K562 (cell line): Measurements from ENCODE around the gene EFNA2. TPM values are rescaled to one million over a fixed set of nuclear protein-coding genes. Genes with fewer than 3 reads are reported as not detected.

Source experiments
- CTBP1 ChIP-seq: fragments of 450-650 bp; IDR thresholded peaks from 2 replicates; pipeline ENCODE4 v1.6.1; 2016; ENCODE audit warnings: borderline replicate concordance
- CTCF ChIP-seq, 3 experiments: IDR thresholded peaks in 2 of 3; conservative IDR thresholded peaks in 1 of 3; 2 replicates each; pipeline ENCODE4 v1.5.1; 2011 to 2012; ENCODE audit warnings: low read length in 3 of 3, mild to moderate bottlenecking in 3 of 3, control low read depth in 2 of 3, improper control_type of control experiment in 1 of 3, inconsistent platforms in 1 of 3, low read depth in 1 of 3, mixed read lengths in 1 of 3, moderate library complexity in 1 of 3; ENCODE audit not compliant: insufficient read depth in 2 of 3
- CXXC5 ChIP-seq: fragments of 250-450 bp; sonication (Bioruptor Pico); IDR thresholded peaks from 2 replicates; pipeline ENCODE4 v1.8.0; 2022; ENCODE audit warnings: inconsistent platforms, mild to moderate bottlenecking, moderate library complexity
- EGR1 ChIP-seq: fragments of 450-650 bp; conservative IDR thresholded peaks from 2 replicates; pipeline ENCODE4 v1.6.1; 2017; ENCODE audit warnings: mild to moderate bottlenecking
- MAZ ChIP-seq, 2 experiments: fragments of 450-650 bp in 1 of 2; sonication (generic) in 1 of 2; formaldehyde crosslinking; IDR thresholded peaks in 1 of 2; conservative IDR thresholded peaks in 1 of 2; 2 replicates each; pipeline versions ENCODE4 v1.4.0 to v1.5.0; 2020; ENCODE audit warnings: mild to moderate bottlenecking in 1 of 2, missing genetic modification reagents in 1 of 2
- NKRF ChIP-seq: fragments of 450-650 bp; IDR thresholded peaks from 2 replicates; pipeline ENCODE4 v1.6.1; 2016; ENCODE audit warnings: borderline replicate concordance
- NRF1 ChIP-seq, 2 experiments: fragments of 450-650 bp; IDR thresholded peaks in 1 of 2; conservative IDR thresholded peaks in 1 of 2; 2 replicates each; pipeline ENCODE4 v1.6.1; 2014; ENCODE audit warnings: mild to moderate bottlenecking in 2 of 2
- POLR2AphosphoS2 ChIP-seq: IDR thresholded peaks from 2 replicates; pipeline ENCODE4 v1.6.1; 2012; ENCODE audit warnings: low read length, improper control_type of control experiment
- SAP30 ChIP-seq: fragments of 200-600 bp; sonication (generic); IDR thresholded peaks from 2 replicates; pipeline ENCODE4 v1.6.1; 2012; ENCODE audit warnings: borderline replicate concordance, low read depth, mild to moderate bottlenecking, moderate library complexity, low read length, control low read depth, inconsistent platforms; ENCODE audit not compliant: insufficient read depth, poor library complexity, severe bottlenecking
- SMAD3 ChIP-seq: fragments of 450-650 bp; formaldehyde crosslinking; conservative IDR thresholded peaks from 2 replicates; pipeline ENCODE4 v1.4.0; 2020; ENCODE audit warnings: mild to moderate bottlenecking
- SMAD4 ChIP-seq: fragments of 250-450 bp; sonication (Bioruptor Pico); conservative IDR thresholded peaks from 2 replicates; pipeline ENCODE4 v1.8.0; 2021; ENCODE audit warnings: inconsistent platforms, mild to moderate bottlenecking, moderate library complexity
- TGIF2 ChIP-seq: sonication (generic); formaldehyde crosslinking; IDR thresholded peaks from 2 replicates; pipeline ENCODE4 v1.8.1; 2022; ENCODE audit warnings: mild to moderate bottlenecking, missing genetic modification reagents, moderate library complexity
- ZNF395 ChIP-seq: fragments of 200-800 bp; sonication (Bioruptor generic); IDR thresholded peaks from 2 replicates; pipeline ENCODE4 v1.6.1; 2017; ENCODE audit warnings: missing genetic modification characterization, missing compliant biosample characterization
- ZNF589 ChIP-seq: fragments of 200-800 bp; sonication (Bioruptor generic); IDR thresholded peaks from 2 replicates; pipeline ENCODE4 v1.6.1; 2016; ENCODE audit warnings: low read depth, missing genetic modification characterization, missing compliant biosample characterization
- polyA plus RNA-seq, 8 experiments: library from polyadenylated mRNA; depleted of rRNA in 4 of 8; stranded (reverse) in 5 of 8; unstranded in 3 of 8; fragments of >200 nt; fragmentation: Nextera tagmentation in 2 of 8; fragmentation: Illumina TruSeq in 1 of 8; extraction: Ambion mirVana in 2 of 8; extraction: Trizol in 1 of 8; gene quantifications; 2 replicates each; pipeline versions ENCODE4 v1.2.1 to v1.2.3, GENCODE V29; 2011 to 2014; ENCODE audit warnings: inconsistent platforms in 1 of 8, missing spikeins in 1 of 8
- total RNA-seq, 7 experiments: library from RNA; depleted of rRNA in 6 of 7; stranded (reverse); fragments of >200 nt in 6 of 7; fragmentation: Illumina TruSeq in 2 of 7; extraction: Trizol in 2 of 7; gene quantifications; 2 replicates each; pipeline versions ENCODE4 v1.2.1 to v1.2.3, GENCODE V29; 2011 to 2021; ENCODE audit warnings: low replicate concordance in 1 of 7
- TF ChIP-seq, protein P1 (sequence below), 2 experiments: IDR thresholded peaks; 2 replicates each; pipeline ENCODE4 v1.6.1; 2011; ENCODE audit warnings: borderline replicate concordance in 1 of 2, control low read depth in 1 of 2, low read depth in 1 of 2, low read length in 1 of 2, mild to moderate bottlenecking in 1 of 2, mixed read lengths in 1 of 2, moderate library complexity in 1 of 2; ENCODE audit not compliant: insufficient read depth in 1 of 2, insufficient read length in 1 of 2, poor library complexity in 1 of 2, severe bottlenecking in 1 of 2; ENCODE audit errors: extremely low read depth in 1 of 2
- TF ChIP-seq, protein P2 (sequence below), 3 experiments: fragments of 200-800 bp in 1 of 3; sonication (Bioruptor generic) in 1 of 3; sonication (generic) in 1 of 3; formaldehyde crosslinking in 1 of 3; IDR thresholded peaks; 2 replicates each; pipeline versions ENCODE4 v1.6.1 to v1.8.0; 2016 to 2022; ENCODE audit warnings: mild to moderate bottlenecking in 2 of 3, missing compliant biosample characterization in 2 of 3, missing genetic modification characterization in 2 of 3, missing genetic modification reagents in 1 of 3

EFNA2 gene
- total and polyA plus RNA-seq, 9 of the 15 experiments (the other 6 are each of a cell fraction or from before 2014, with no cell fraction given): 0.11 to 0.44 (median 0.15) TPM; not detected in 6

GRCh38 chr19:1250437-1251260, 35.0 kb upstream of the EFNA2 start (continued):
- no peak for TF ChIP-seq SMAD3 (CRISPR knock-in tag)
- TF ChIP-seq, protein P1, sequence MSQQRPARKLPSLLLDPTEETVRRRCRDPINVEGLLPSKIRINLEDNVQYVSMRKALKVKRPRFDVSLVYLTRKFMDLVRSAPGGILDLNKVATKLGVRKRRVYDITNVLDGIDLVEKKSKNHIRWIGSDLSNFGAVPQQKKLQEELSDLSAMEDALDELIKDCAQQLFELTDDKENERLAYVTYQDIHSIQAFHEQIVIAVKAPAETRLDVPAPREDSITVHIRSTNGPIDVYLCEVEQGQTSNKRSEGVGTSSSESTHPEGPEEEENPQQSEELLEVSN (IDR thresholded peaks at IDR 0.05; ENCODE audit: borderline replicate concordance in 1 of 2, extremely low read depth in 1 of 2, insufficient read depth in 1 of 2, insufficient read length in 1 of 2, low read depth in 1 of 2, low read length in 1 of 2, poor library complexity in 1 of 2, severe bottlenecking in 1 of 2): peak in 1 of 2 experiments; percentile 47
- TF ChIP-seq NRF1 (conservative IDR thresholded peaks at IDR 0.05 in 1 of 2, IDR thresholded peaks at IDR 0.05 in 1 of 2): peak; percentile 54 to 62
- TF ChIP-seq, protein P2, sequence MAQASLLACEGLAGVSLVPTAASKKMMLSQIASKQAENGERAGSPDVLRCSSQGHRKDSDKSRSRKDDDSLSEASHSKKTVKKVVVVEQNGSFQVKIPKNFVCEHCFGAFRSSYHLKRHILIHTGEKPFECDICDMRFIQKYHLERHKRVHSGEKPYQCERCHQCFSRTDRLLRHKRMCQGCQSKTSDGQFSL (CRISPR knock-in tag; IDR thresholded peaks at IDR 0.05): peak; percentile 77
- TF ChIP-seq, protein P2 (tag; IDR thresholded peaks at IDR 0.05): peak in 1 of 2 experiments; percentile 78; a peak in 1 of 4 replicates
- TF ChIP-seq MAZ (CRISPR knock-in tag; conservative IDR thresholded peaks at IDR 0.05 in 1 of 2, IDR thresholded peaks at IDR 0.05 in 1 of 2): 0 out of 4 replicates have a peak, but pooled peaks of 1 of the 2 experiments have one; percentile 25
- peak; percentile 82 for TF ChIP-seq SMAD4 (CRISPR knock-in tag)
- 0 out of 2 replicates have a peak, but pooled peaks have one; percentile 34 for TF ChIP-seq NKRF
- no peak for TF ChIP-seq ZNF589 (CRISPR knock-in tag)
- TF ChIP-seq ZNF395: 0 out of 2 replicates have a peak, but pooled peaks have one; percentile 0
- peak in 1 of 3 experiments; percentile 13; a peak in 1 of 6 replicates for TF ChIP-seq CTCF (IDR thresholded peaks at IDR 0.05 in 2 of 3, conservative IDR thresholded peaks at IDR 0.05 in 1 of 3; ENCODE audit: insufficient read depth in 2 of 3, low read depth in 1 of 3, low read length in 3 of 3)
- TF ChIP-seq SAP30: peak; percentile 60
- no peak for TF ChIP-seq POLR2AphosphoS2
- peak; percentile 75 for TF ChIP-seq CXXC5 (CRISPR knock-in tag)
- peak; percentile 83; the same call in 1 of the 2 replicates for TF ChIP-seq TGIF2 (CRISPR knock-in tag)
- peak; percentile 2; the same call in 1 of the 2 replicates for TF ChIP-seq EGR1
- TF ChIP-seq CTBP1: peak; percentile 53; the same call in 1 of the 2 replicates
